DMS153 (cell line): ENCODE results near the gene TRAF3IP3.

Experiments
- DNase-seq: peaks from one replicate; lab custom pipeline; 2025; lab: John Stamatoyannopoulos, UW

TRAF3IP3 gene

DNA sequence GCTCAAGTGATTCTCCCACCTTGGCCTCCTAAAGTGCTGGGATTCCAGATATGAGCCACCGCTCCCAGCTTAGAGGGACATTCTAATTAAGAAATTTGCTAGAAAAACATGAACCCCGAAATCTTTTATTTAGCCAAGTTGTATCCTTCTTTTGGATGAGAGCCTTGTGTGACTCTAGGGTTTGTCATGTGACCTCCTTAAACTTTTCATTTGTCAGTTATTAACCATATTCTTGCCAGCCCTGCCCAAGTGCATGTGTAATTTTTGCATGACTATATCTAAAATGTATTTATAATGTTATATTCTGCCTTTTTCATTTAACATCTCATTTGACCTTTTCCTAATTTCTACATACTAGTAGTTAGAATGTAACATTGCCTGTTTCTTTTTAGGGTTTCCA, 73.9 kb downstream of the TRAF3IP3 start:
- DNase-seq, result no peak

DNA sequence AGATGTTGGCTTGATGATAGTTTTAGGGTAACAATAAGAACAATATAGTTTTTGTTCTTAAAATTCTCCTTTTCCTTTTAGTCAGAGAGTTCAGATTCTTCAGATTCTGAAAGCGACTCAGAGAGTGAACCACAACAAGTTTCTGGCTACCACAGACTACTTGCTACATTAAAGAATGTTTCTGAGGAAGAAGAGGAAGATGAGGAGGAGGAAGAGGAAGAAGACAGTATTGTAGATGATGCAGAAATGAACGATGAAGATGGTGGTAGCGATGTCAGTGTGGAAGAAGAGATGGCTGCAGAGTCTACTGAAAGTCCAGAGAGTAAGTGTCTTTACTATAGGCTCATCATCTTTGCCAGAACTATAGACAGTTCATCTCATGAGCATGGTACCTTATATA, 74.9 kb downstream of the TRAF3IP3 start:
- DNase-seq, result no peak

DNA sequence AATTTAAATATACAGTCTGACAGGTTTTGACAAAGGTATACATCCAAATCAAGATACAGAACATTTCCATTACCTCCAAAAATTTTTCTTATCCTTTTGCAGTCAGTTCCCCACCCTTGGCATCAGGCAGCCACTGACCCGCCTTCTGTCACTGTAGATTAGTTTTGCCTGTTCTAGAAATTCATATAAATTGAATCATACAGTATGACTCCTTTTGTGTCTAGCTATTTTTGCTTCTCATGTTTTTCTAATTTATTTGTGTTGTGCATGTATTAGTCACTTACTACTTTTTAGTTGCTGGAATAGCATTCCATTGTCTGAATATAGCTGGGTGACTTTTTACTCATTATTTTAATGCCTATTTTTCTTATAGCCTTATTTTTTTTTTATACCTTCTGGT, 75.8 kb downstream of the TRAF3IP3 start:
- DNase-seq, result no peak
